NOMO-1 (cell line): ENCODE results near the gene CPEB4.

Source experiments
- DNase-seq, 2 experiments: peaks; one replicate each; lab custom pipeline; 2025; ENCODE audit not compliant: unreplicated experiment in 2 of 2; lab: John Stamatoyannopoulos, UW

Gene CPEB4

GRCh38 chr5:173884402-173885053, 3.6 kb upstream of the CPEB4 start:
- DNase-seq = peak; percentile 34 to 37

DNA sequence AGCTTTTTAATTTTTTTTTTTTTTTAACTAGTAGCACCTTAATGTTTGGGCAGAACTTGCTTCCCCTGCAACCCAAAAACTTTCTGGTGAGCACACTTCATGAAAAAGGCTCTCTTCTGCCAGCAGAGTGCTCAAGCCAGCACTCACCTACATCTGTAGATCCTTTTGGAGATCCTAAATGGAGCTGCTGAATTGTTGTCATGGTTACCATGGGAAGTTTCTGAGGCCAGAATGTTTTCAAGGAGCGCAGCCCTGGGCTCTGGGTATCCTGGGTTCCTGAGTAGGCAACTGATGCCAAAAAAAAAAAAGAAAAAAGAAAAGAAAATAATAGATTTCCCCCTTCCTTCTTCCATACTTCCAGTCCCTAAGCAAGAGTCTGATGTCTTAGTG, 3.1 kb upstream of the CPEB4 start:
- DNase-seq = no peak

GRCh38 chr5:173885475-173886010, 2.6 kb upstream of the CPEB4 start:
- peak; percentile 53 to 81 for DNase-seq

DNA sequence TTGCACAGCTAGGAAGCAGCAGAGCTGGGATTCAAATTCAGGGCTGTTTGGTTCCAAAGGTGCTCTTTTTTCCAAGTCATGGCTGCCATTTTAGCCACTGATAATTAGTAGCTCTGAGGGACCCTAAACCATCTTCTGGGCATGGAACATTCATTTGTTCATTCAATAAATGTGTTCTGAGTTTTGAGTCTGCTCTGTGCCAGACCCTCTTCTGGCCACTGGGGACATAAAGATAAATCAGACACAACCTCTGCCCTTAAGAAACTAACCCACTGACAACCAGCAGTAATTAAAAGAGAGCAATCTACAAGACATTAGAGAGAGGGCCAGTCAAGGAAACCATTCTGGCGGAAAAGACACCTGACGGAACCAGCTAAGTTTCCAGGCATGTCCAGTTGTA, 2.0 kb upstream of the CPEB4 start:
- DNase-seq = no peak

- no peak for DNase-seq
Observed at GRCh38 chr5:173888473-173889131, 453 bp downstream of the CPEB4 start.

DNA sequence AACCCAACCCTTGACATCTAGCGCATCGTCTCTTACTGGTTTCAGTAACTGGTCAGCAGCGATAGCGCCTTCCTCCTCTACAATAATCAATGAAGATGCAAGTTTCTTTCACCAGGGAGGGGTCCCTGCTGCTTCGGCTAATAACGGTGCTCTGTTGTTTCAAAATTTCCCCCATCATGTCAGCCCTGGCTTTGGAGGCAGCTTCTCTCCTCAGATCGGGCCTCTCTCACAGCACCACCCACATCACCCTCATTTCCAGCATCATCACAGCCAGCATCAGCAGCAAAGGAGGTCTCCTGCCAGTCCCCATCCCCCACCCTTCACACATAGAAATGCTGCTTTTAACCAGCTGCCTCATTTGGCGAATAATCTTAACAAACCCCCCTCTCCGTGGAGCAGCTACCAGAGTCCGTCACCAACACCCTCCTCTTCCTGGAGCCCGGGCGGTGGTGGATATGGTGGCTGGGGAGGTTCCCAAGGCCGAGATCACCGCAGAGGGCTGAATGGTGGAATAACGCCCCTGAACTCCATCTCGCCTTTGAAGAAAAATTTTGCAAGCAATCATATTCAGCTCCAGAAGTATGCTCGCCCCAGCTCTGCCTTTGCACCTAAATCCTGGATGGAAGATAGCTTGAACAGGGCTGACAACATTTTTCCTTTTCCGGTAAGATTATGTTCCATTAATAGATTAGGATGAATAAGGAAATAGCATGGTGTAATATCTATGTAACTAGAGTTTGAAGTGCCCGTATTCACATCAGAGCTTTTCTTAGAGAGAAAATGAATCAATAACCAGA, 2.2 kb downstream of the CPEB4 start:
- no peak for DNase-seq

- DNase-seq = no peak
Observed at GRCh38 chr5:173891308-173892116, 3.4 kb downstream of the CPEB4 start.

DNA sequence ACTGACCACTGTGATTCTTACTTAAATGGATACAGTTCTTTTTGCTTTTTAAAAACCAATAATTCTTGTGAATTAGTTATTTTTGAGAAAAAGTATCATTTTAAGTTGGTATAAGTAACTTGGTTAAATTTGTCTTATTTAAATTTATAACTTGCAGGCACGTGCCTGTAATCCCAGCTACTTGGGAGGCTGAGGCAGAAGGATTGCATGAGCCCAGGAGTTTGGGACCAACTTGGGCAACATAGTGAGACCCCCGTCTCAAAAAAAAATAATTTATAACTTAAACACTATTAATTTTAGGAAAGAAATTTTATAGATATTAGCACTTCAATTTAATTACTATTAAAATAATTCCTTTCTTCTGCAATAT, 5.0 kb downstream of the CPEB4 start:
- DNase-seq = no peak

DNA sequence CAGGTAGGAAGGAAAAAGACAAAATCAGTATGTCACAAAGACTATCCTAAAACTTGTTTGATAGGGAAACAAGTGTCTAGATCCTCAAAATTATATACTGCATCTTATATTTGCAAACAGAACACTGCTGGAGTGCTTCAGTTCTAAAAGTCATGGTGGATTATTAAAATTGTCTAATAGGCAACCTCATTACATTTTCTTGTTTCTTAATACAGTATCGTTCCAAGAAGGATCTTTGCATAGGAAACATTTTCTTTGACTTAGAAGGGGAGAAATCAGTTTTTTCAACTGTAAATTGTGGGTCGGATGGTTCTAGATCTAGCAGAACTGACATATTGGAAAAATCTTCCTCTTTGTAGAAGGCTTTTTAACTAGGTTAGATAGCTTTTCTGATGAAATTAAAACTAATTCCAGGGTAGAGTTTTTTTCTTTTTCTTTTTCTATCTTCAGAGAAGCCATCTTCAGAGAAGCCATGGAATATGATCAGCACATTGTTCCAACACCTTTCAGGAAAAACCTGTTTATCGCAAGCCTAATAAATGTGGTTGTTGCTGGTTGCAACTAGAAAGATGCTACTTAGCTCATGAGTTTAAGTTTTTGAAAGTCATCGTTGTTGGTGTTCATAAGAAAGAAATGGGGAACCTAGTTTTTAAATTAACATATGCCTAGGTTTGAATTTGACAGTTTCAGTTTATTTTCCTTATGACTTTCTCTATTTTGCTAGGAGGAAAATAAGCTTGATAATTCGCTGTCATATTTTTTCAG, 7.4 kb downstream of the CPEB4 start:
- DNase-seq = peak in 1 of 2 experiments; percentile 19

DNA sequence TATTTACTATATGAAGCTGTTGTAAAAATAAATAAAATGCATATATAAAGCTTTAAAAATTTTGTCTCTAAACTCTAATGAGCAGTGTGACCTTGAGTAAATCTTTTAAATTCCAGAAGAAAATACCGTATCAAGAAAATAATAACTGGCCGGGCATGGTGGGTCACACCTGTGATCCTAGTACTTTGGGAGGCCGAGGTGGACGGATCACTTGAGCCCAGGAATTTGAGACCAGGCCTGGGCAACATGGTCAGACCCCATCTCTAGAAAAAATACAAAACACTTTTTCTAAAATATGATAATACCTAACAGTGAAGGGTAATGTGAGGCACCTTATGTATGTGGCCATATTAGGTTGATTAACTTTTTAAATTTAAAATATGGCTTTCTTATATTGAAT, 8.5 kb downstream of the CPEB4 start:
- no peak for DNase-seq

DNA sequence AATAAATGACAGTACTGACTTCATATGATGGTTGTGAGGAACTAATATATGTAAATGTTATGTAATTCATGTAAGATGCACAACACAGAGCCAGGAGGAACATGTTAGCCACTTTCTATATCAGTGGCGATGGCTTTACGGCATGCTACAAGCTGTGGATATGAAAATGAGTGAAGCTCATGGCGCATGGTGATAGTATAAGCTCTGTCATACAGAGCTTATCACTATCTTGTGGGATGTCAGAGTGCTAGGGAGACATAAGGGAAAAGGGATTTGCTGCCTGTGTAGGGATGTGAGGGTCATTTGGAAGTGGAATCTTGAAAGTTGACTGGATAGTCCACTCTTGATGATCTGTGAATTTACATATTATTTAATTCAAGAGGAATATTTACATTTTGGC, 13.6 kb downstream of the CPEB4 start:
- no peak for DNase-seq

DNA sequence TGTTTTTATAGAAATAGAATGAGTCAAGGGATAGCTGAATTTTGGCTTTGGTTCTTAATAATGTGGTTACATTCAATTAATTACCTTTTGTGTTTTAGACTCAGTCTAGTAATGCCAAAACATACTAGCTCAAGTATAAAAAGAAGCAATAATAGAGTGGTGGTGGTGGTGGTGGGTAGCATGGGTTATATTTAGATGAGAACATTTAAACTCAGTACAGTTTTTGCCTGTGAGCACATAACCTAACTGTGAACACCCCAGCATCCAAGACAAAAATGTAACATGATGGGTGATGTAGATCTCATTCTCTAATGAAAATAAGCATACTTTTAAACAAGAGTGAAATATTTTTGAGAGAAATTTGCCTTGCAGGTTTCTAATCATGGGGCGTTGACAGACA, 14.2 kb downstream of the CPEB4 start:
- no peak for DNase-seq

DNA sequence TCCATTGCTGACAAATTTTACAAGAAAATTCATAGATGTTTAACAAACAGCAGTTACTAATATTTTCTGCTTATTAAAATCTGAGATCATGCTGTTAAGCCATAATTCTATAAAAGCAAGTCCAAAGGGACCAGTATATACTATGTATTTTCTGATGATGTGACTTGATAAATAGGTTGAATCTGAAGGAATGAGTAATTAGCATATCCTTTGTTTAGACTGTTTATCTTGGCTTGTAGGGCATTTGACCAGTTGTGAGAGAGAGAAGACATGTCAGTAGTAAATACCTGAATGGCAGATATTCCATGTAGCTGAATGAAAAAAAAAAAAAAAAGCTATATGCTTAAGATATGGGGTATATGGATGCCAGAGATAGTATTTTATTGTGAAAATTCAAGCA, 14.6 kb downstream of the CPEB4 start:
- no peak for DNase-seq

DNA sequence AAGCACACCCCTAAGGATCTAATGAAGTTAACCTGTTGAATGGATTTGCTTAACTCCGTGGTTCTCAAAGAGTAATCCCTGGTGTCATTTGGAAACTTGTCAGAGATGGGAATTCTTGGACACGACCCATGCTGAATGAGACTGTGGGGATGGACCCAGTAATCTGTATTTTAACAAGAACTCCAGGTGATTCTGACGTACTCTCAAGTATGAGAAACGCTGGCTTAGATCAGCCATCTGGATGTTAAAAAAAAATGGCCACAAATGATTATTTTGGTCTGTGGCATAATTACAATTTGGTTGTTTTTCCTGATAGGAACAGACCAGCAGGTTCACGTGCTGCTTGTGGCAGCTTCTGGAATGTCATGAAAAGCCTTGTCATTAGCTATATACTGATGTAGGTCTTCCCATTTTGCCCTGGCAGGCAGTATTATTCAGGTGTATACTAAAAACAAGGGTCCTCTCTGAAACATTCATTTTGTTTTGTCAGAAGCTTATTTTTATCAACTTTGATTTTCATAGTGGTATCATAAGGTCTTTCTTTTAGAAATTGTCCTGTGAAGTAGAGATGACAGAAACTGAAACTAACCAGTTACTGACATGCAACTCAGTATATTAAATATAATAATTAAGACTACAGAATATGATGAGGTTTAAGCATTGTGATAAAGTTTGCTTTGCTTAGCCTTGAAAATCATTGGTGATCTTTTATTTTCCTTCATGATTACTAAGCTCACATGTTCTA, 15.4 kb downstream of the CPEB4 start:
- no peak for DNase-seq

DNA sequence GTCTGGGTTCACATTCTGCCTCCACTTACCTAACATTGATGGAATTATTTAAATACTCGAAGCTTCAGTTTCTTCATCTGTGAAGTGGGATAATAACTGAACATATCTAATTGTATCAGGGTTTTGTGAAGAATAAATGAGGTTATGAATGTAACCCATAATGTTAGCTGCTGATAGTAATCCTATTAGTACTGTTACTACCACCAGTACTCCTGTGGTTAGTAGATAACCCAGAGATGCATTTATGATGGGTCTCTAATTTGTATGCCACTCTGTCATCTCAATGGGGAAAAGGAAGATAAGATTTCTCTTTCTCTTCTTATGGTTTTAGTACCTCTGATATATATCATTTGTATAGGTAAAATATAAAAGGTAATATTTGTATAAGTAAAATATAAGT, 16.0 kb downstream of the CPEB4 start:
- no peak for DNase-seq

- no peak for DNase-seq
Observed at GRCh38 chr5:173907284-173907683, 19.1 kb downstream of the CPEB4 start.

DNA sequence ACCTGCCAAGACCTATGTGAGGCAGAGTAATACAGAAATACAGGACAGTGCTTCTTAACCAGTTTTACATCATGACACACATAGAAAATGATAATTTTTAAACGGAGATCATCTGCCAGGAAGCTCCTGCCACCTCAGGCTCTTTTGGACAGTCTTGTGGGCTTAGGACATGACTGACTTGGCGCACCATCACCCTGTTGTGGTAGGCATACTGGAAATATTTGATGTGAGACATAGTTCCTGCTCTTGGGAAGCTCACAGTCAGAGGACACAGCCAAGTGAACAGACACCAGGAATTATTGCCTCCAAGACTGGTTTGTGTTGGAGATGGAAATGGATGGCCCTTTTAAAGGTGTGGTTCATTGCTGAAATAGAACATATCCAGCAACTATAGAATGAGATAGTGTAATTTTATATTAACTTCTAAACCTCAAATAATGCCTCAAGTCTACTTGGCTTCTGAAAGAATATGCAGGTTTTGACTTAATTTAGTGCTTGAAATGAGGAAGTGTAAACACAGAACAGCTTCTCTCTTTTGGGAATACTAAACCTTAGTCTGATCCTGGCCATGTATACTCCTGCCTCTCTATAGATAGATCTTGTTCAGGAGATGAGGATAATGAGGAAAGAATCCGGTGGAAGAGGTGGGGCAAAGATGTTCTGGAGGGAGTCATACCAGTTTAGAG, 19.7 kb downstream of the CPEB4 start:
- DNase-seq = peak in 1 of 2 experiments; percentile 32

DNA sequence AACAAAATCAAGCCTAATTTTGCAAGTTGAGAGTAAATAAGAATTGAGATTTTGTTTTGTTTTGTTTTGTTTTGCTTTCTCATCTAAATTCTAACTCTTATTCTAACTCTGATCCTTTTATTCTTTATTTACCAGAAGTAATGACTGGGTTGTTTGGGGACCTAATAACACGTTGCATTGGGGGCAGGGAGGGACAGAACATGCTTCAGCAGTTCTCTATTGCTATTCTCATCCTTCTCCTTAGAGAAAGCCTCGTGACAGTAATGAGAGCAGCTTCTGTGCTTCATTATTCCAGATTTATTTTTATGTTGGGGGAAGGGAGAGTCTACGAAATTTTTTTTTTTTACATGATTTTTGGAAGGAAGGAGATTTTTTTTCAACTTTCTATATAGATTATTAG, 21.1 kb downstream of the CPEB4 start:
- DNase-seq = no peak

DNA sequence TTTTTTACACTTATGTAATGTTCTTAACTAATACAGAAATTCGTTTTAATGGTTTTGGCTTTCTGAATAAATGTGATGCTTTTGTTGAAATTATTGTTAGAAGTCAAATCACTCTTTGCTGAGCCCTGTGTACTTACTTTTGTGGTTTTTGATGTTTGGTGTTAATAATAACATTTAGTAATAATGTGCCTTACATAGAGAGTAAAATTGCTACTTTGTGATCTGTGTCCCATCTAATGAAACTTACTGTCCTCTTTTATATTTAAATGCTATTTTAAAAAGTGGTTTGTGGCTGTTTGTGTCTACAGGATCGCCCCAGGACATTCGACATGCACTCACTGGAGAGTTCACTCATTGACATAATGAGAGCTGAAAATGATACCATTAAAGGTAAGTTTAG, 22.1 kb downstream of the CPEB4 start:
- DNase-seq = no peak
